Endodermal cell (in vitro differentiated cells): ENCODE data around the gene GNB1. TPM values are rescaled to one million over a fixed set of nuclear protein-coding genes. Genes with fewer than 3 reads are reported as not detected.

Source experiments
- DNase-seq: peaks from one replicate; pipeline ENCODE4 v3.0.0-alpha.2; 2017
- H3K27ac ChIP-seq: 2 replicates; pipeline ENCODE4 v1.5.1; 2013; ENCODE audit warnings: mild to moderate bottlenecking, low read depth, low read length, moderate library complexity
- H3K27me3 ChIP-seq: 2 replicates; pipeline ENCODE4 v1.6.1; 2013; ENCODE audit warnings: mild to moderate bottlenecking, low read length, moderate library complexity; ENCODE audit not compliant: insufficient read depth, control insufficient read depth, poor library complexity, severe bottlenecking
- H3K36me3 ChIP-seq: 2 replicates; pipeline ENCODE4 v1.7.0; 2013; ENCODE audit warnings: mild to moderate bottlenecking, low read length, moderate library complexity; ENCODE audit not compliant: control insufficient read depth, insufficient read depth
- H3K4me1 ChIP-seq: one replicate; pipeline ENCODE4 v1.7.0; 2013; ENCODE audit warnings: low read length; ENCODE audit not compliant: control insufficient read depth, insufficient read depth
- H3K4me3 ChIP-seq: 2 replicates; pipeline ENCODE4 v1.5.1; 2013; ENCODE audit warnings: mild to moderate bottlenecking, low read length, moderate library complexity
- H3K9ac ChIP-seq: 2 replicates; pipeline ENCODE4 v1.6.1; 2013; ENCODE audit warnings: mild to moderate bottlenecking, low read length, moderate library complexity; ENCODE audit not compliant: poor library complexity, severe bottlenecking; ENCODE audit errors: extremely low read depth
- H3K9me3 ChIP-seq: 2 replicates; pipeline ENCODE4 v1.6.1; 2013; ENCODE audit warnings: mild to moderate bottlenecking, low read length, moderate library complexity; ENCODE audit not compliant: control insufficient read depth
- H3K27ac Mint-ChIP-seq: 2 replicates; pipeline ENCODE4 v1.8.0; 2020; ENCODE audit warnings: mixed read lengths
- H3K27me3 Mint-ChIP-seq: 2 replicates; pipeline ENCODE4 v1.8.0; 2021; ENCODE audit warnings: mild to moderate bottlenecking, mixed read lengths; ENCODE audit not compliant: insufficient read depth
- H3K36me3 Mint-ChIP-seq: 2 replicates; pipeline ENCODE4 v1.8.0; 2020; ENCODE audit warnings: low read depth, mixed read lengths
- H3K4me1 Mint-ChIP-seq: 2 replicates; pipeline ENCODE4 v1.8.0; 2020; ENCODE audit warnings: mixed read lengths
- H3K4me3 Mint-ChIP-seq: 2 replicates; pipeline ENCODE4 v1.8.0; 2020; ENCODE audit warnings: mild to moderate bottlenecking, moderate library complexity, mixed read lengths
- H3K9me3 Mint-ChIP-seq: 2 replicates; pipeline ENCODE4 v1.8.0; 2020; ENCODE audit warnings: mild to moderate bottlenecking, mixed read lengths
- CTCF ChIP-seq: fragments of 200-600 bp; sonication (generic); conservative IDR thresholded peaks from 2 replicates; pipeline ENCODE4 v1.5.0; 2021; ENCODE audit warnings: antibody characterized with exemption, mild to moderate bottlenecking
- WGBS, 2 experiments: methylation state at CpG; one replicate each; pipeline versions ENCODE4 v1.1.5 to v1.1.7; 2013; ENCODE audit warnings: missing lambda C conversion rate in 2 of 2, mixed read lengths in 1 of 2; ENCODE audit not compliant: insufficient coverage in 1 of 2, insufficient read length in 1 of 2; 5-methylcytosine and 5-hydroxymethylcytosine counted together
- total RNA-seq, 2 donors: library from RNA; stranded (reverse); fragmentation: NEBNext Ultra II Directional in 1 of 2; extraction: Animal tissue kit (Norgen Biotek cat#: 25700) in 1 of 2; gene quantifications; 2 replicates in 1 of 2; 3 replicates in 1 of 2; pipeline ENCODE4 v1.2.1, GENCODE V29; 2021

GNB1 gene
- total RNA-seq, 2 donors from 2014 or later: 369 to 371 TPM

GRCh38 chr1:1893291-1893985 is 2.6 kb upstream of the GNB1 start:
- Histone ChIP-seq H3K36me3 (peaks cover 6% of the 10 kb centered on the region), H3K9me3 (no peaks in the 10 kb centered on the region), H3K4me3 (no peak overlapping the region), H3K27ac (no peak overlapping the region), H3K4me1 (peaks cover 9% of the 10 kb centered on the region), H3K9ac (no peak overlapping the region), H3K27me3 (no peaks in the 10 kb centered on the region)
- Mint-ChIP-seq H3K9me3 (no peaks in the 10 kb centered on the region), H3K36me3 (peaks cover 4% of the 10 kb centered on the region), H3K4me1 (peaks cover 33% of the 10 kb centered on the region), H3K27me3 (peaks cover 2% of the 10 kb centered on the region), H3K4me3 (no peak overlapping the region), H3K27ac (no peak overlapping the region)
- no peak for DNase-seq
- 94 to 100% methylated on average over 5 to 19 of the region's 19 CpGs for WGBS, 2 experiments
- TF ChIP-seq CTCF: no peak

- Mint-ChIP-seq H3K9me3 (no peaks in the 10 kb centered on the region), H3K4me1 (peaks cover 33% of the 10 kb centered on the region), H3K4me3 (peak overlapping the region; percentile 79), H3K36me3 (peaks cover 7% of the 10 kb centered on the region), H3K27ac (no peak overlapping the region), H3K27me3 (peaks cover 2% of the 10 kb centered on the region)
- Histone ChIP-seq H3K27me3 (no peaks in the 10 kb centered on the region), H3K4me3 (no peak overlapping the region), H3K9me3 (no peaks in the 10 kb centered on the region), H3K27ac (no peak overlapping the region), H3K36me3 (peaks cover 10% of the 10 kb centered on the region), H3K4me1 (peaks cover 9% of the 10 kb centered on the region), H3K9ac (no peak overlapping the region)
- TF ChIP-seq CTCF: no peak
- WGBS, 2 experiments: 67 to 97% methylated on average over 1 to 7 of the region's 7 CpGs
- no peak for DNase-seq
These were observed 1.9 kb upstream of the GNB1 start for GRCh38 chr1:1892763-1893120.

- peak overlapping the region; percentile 79 for H3K4me3 Mint-ChIP-seq
- 93% methylated on average over 11 to 21 of the region's 21 CpGs for WGBS, 2 experiments
- DNase-seq: no peak
- Histone ChIP-seq H3K27ac (no peak overlapping the region), H3K4me3 (peak overlapping the region; percentile 76), H3K9me3 (no peaks in the 10 kb centered on the region), H3K9ac (no peak overlapping the region), H3K36me3 (peaks cover 10% of the 10 kb centered on the region), H3K27me3 (no peaks in the 10 kb centered on the region), H3K4me1 (peaks cover 9% of the 10 kb centered on the region)
- TF ChIP-seq CTCF: no peak
- H3K36me3 Mint-ChIP-seq: peaks cover 8% of the 10 kb centered on the region
- no peaks in the 10 kb centered on the region for H3K9me3 Mint-ChIP-seq
- peaks cover 2% of the 10 kb centered on the region for H3K27me3 Mint-ChIP-seq
- peaks cover 32% of the 10 kb centered on the region for H3K4me1 Mint-ChIP-seq
- no peak overlapping the region for H3K27ac Mint-ChIP-seq
These were observed 1.3 kb upstream of the GNB1 start for GRCh38 chr1:1892079-1892762.
